Measurements from ENCODE around the gene HNRNPH1.

Gene HNRNPH1

GRCh38 chr5:179601871-179602625, 21.4 kb downstream of the HNRNPH1 start:
- no peak overlapping the region for H2AFZ ChIP-seq (ENCODE audit: low read length, unreplicated experiment)
- peaks cover 10% of the 10 kb centered on the region; the same call in 1 of the 2 replicates for H3K36me3 ChIP-seq (ENCODE audit: insufficient read depth, low read length)
- H3K27ac ChIP-seq (ENCODE audit: low read depth, low read length), result no peak overlapping the region
- H3K4me1 ChIP-seq (ENCODE audit: control insufficient read depth, insufficient read depth, low read length, unreplicated experiment), result no peaks in the 10 kb centered on the region
- no peaks in the 10 kb centered on the region for H3K79me2 ChIP-seq (ENCODE audit: control insufficient read depth, insufficient read depth, low read length, unreplicated experiment)
- H3K27me3 ChIP-seq (ENCODE audit: insufficient read depth, low read length), result no peaks in the 10 kb centered on the region
- H3K4me3 ChIP-seq (ENCODE audit: low read depth, low read length), result no peak overlapping the region

DNA sequence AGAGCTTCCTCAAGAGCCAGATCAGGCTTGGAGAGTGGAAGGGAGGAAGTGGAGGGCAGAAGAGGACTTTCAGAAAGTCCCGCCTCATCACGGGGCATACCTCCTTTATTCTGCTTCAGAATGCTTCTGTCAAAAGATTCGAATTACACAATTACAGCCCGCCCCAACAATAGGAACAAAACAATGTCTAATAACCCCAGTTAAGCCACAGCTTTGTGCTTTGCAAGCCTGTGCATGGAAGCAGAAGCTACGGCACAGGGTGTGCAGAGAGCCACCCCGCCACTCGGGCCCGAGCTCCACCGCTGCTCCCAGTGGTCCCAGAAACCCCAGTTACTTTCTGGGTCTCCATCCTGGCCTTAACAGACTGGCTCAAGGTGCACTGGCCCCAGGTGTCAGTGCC, 23.5 kb downstream of the HNRNPH1 start:
- Histone ChIP-seq H3K4me1 (ENCODE audit: control insufficient read depth, insufficient read depth, low read length, unreplicated experiment) (no peaks in the 10 kb centered on the region), H3K79me2 (ENCODE audit: control insufficient read depth, insufficient read depth, low read length, unreplicated experiment) (no peaks in the 10 kb centered on the region)

GRCh38 chr5:179599566-179599965, 23.9 kb downstream of the HNRNPH1 start:
- Histone ChIP-seq H3K79me2 (ENCODE audit: control insufficient read depth, insufficient read depth, low read length, unreplicated experiment) (no peaks in the 10 kb centered on the region), H3K27ac (ENCODE audit: low read depth, low read length) (no peak overlapping the region), H3K4me1 (ENCODE audit: control insufficient read depth, insufficient read depth, low read length, unreplicated experiment) (no peaks in the 10 kb centered on the region), H3K36me3 (ENCODE audit: insufficient read depth, low read length) (peaks cover 13% of the 10 kb centered on the region), H3K4me3 (ENCODE audit: low read depth, low read length) (no peak overlapping the region), H3K27me3 (ENCODE audit: insufficient read depth, low read length) (no peaks in the 10 kb centered on the region), H2AFZ (ENCODE audit: low read length, unreplicated experiment) (no peak overlapping the region)

More for the DNA sequence above, 23.5 kb downstream of the HNRNPH1 start:
- H3K27me3 ChIP-seq (ENCODE audit: insufficient read depth, low read length), result no peaks in the 10 kb centered on the region
- H2AFZ ChIP-seq (ENCODE audit: low read length, unreplicated experiment), result no peak overlapping the region
- no peak overlapping the region for H3K4me3 ChIP-seq (ENCODE audit: low read depth, low read length)
- no peak overlapping the region for H3K27ac ChIP-seq (ENCODE audit: low read depth, low read length)
- H3K36me3 ChIP-seq (ENCODE audit: insufficient read depth, low read length), result peaks cover 10% of the 10 kb centered on the region

GRCh38 chr5:179599100-179599499, 24.4 kb downstream of the HNRNPH1 start:
- H3K4me1 ChIP-seq (ENCODE audit: control insufficient read depth, insufficient read depth, low read length, unreplicated experiment), result no peaks in the 10 kb centered on the region
- H3K27ac ChIP-seq (ENCODE audit: low read depth, low read length), result no peak overlapping the region
- no peak overlapping the region for H3K4me3 ChIP-seq (ENCODE audit: low read depth, low read length)
- H3K27me3 ChIP-seq (ENCODE audit: insufficient read depth, low read length), result no peaks in the 10 kb centered on the region
- peaks cover 13% of the 10 kb centered on the region for H3K36me3 ChIP-seq (ENCODE audit: insufficient read depth, low read length)
- H3K79me2 ChIP-seq (ENCODE audit: control insufficient read depth, insufficient read depth, low read length, unreplicated experiment), result no peaks in the 10 kb centered on the region
- no peak overlapping the region for H2AFZ ChIP-seq (ENCODE audit: low read length, unreplicated experiment)

- H3K27ac ChIP-seq (ENCODE audit: low read depth, low read length), result no peak overlapping the region
- no peak overlapping the region for H3K4me3 ChIP-seq (ENCODE audit: low read depth, low read length)
- no peak overlapping the region for H2AFZ ChIP-seq (ENCODE audit: low read length, unreplicated experiment)
- H3K79me2 ChIP-seq (ENCODE audit: control insufficient read depth, insufficient read depth, low read length, unreplicated experiment), result no peaks in the 10 kb centered on the region
- H3K4me1 ChIP-seq (ENCODE audit: control insufficient read depth, insufficient read depth, low read length, unreplicated experiment), result no peaks in the 10 kb centered on the region
- H3K36me3 ChIP-seq (ENCODE audit: insufficient read depth, low read length), result peaks cover 15% of the 10 kb centered on the region
- no peaks in the 10 kb centered on the region for H3K27me3 ChIP-seq (ENCODE audit: insufficient read depth, low read length)
These were observed 27.1 kb downstream of the HNRNPH1 start for GRCh38 chr5:179596421-179596820.

DNA sequence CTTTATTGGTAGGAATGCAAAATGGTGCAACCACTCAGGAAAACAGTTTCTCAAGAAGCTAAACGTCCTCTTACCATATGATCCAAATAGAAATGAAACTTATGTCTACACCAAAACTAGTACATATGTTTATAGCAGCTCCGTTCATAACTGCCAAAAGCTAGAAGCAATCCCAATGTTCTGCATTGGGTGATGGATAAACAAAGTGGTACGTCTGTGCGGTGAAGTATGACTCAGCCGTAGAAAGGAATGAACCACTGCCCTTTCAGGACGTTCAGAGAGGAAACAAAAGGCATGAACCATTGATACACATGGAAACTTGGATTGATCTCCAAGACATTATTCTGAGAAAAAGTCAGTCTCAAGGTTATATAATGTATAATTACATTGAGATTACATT, 27.6 kb downstream of the HNRNPH1 start:
- Histone ChIP-seq H3K36me3 (ENCODE audit: insufficient read depth, low read length) (peaks cover 15% of the 10 kb centered on the region), H3K4me1 (ENCODE audit: control insufficient read depth, insufficient read depth, low read length, unreplicated experiment) (no peaks in the 10 kb centered on the region), H3K27ac (ENCODE audit: low read depth, low read length) (no peak overlapping the region), H3K27me3 (ENCODE audit: insufficient read depth, low read length) (no peaks in the 10 kb centered on the region), H3K79me2 (ENCODE audit: control insufficient read depth, insufficient read depth, low read length, unreplicated experiment) (no peaks in the 10 kb centered on the region), H3K4me3 (ENCODE audit: low read depth, low read length) (no peak overlapping the region), H2AFZ (ENCODE audit: low read length, unreplicated experiment) (no peak overlapping the region)

DNA sequence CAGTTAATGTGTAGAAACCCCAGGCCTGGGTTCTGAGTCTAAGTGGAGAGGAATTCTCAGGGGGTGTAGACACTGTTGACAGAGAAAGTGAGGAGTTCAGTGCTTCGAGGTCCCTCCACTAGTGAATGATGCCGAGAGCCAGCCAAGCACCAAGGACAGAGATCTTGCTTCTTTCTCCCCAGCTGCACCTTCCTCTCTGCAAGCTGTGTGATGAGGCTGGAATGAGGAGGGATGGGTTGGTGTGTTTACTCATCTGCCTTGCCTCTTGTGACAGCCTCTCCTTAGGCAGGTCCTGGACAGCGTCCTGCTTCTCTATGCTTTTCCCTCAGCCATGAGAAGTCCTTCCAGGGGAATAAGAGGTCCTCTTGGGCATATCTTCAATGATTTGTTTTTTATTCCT, 35.3 kb downstream of the HNRNPH1 start:
- H3K27ac ChIP-seq (ENCODE audit: low read depth, low read length), result no peak overlapping the region
- H2AFZ ChIP-seq (ENCODE audit: low read length, unreplicated experiment), result no peak overlapping the region
- H3K79me2 ChIP-seq (ENCODE audit: control insufficient read depth, insufficient read depth, low read length, unreplicated experiment), result no peaks in the 10 kb centered on the region
- no peak overlapping the region for H3K4me3 ChIP-seq (ENCODE audit: low read depth, low read length)
- no peaks in the 10 kb centered on the region for H3K27me3 ChIP-seq (ENCODE audit: insufficient read depth, low read length)
- peaks cover 20% of the 10 kb centered on the region for H3K36me3 ChIP-seq (ENCODE audit: insufficient read depth, low read length)
- peaks cover 4% of the 10 kb centered on the region for H3K4me1 ChIP-seq (ENCODE audit: control insufficient read depth, insufficient read depth, low read length, unreplicated experiment)

DNA sequence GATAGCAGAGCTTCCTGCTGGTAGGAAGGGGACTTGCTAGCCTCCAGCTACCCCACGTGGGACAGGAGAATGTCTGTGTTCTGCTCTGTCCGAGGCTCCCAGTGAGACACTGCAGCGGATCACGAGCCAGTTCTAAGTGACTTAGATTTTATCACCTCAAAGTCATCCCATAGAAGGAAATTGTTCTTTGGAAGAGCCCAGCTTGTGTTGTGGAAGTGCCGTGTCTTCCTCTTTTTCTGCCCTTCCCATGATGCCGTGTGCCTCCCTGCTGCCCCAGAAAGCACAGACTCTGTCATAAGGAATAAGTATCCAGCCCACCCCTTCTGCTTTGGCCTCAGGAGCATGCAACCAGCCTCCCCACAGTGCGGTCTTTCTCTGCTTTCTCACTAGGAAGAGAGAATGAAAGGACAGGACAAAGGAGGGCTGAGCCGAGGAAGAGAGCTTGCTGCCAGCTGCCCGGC, 37.5 kb downstream of the HNRNPH1 start:
- Histone ChIP-seq H3K27me3 (ENCODE audit: insufficient read depth, low read length) (no peaks in the 10 kb centered on the region), H3K27ac (ENCODE audit: low read depth, low read length) (no peak overlapping the region), H3K4me1 (ENCODE audit: control insufficient read depth, insufficient read depth, low read length, unreplicated experiment) (peaks cover 4% of the 10 kb centered on the region), H2AFZ (ENCODE audit: low read length, unreplicated experiment) (no peak overlapping the region), H3K36me3 (ENCODE audit: insufficient read depth, low read length) (peaks cover 14% of the 10 kb centered on the region), H3K79me2 (ENCODE audit: control insufficient read depth, insufficient read depth, low read length, unreplicated experiment) (no peaks in the 10 kb centered on the region), H3K4me3 (ENCODE audit: low read depth, low read length) (no peak overlapping the region)

GRCh38 chr5:179577286-179577960, 46.0 kb downstream of the HNRNPH1 start:
- no peaks in the 10 kb centered on the region for H3K27me3 ChIP-seq (ENCODE audit: insufficient read depth, low read length)

DNA sequence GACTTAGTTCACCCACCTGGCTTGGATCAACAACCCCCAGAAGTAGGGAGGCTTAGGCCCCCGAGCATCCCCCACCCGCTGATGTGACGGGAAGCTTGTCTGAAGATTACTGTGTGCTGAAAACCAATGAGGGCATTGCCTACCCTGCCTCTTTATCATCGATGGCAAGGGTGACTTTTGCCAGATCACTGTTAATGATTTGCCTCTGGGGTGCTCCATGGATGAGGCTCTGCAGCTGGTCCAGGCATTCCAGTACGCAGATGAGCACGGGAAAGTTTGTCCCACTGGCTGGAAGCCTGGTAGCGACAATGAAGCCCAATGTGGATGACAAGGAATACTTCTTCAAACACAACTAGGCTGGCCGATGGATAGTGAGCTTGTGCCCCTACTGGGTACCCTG, 51.1 kb downstream of the HNRNPH1 start:
- H2AFZ ChIP-seq (ENCODE audit: low read length, unreplicated experiment), result no peak overlapping the region
- H3K4me1 ChIP-seq (ENCODE audit: control insufficient read depth, insufficient read depth, low read length, unreplicated experiment), result no peaks in the 10 kb centered on the region
- H3K27ac ChIP-seq (ENCODE audit: low read depth, low read length), result no peak overlapping the region
- peaks cover 11% of the 10 kb centered on the region; the same call in 1 of the 2 replicates for H3K36me3 ChIP-seq (ENCODE audit: insufficient read depth, low read length)
- no peak overlapping the region for H3K4me3 ChIP-seq (ENCODE audit: low read depth, low read length)
- H3K79me2 ChIP-seq (ENCODE audit: control insufficient read depth, insufficient read depth, low read length, unreplicated experiment), result no peaks in the 10 kb centered on the region
- no peaks in the 10 kb centered on the region for H3K27me3 ChIP-seq (ENCODE audit: insufficient read depth, low read length)

More at GRCh38 chr5:179577286-179577960, 46.0 kb downstream of the HNRNPH1 start:
- Histone ChIP-seq H2AFZ (ENCODE audit: low read length, unreplicated experiment) (no peak overlapping the region), H3K4me3 (ENCODE audit: low read depth, low read length) (no peak overlapping the region), H3K36me3 (ENCODE audit: insufficient read depth, low read length) (no peaks in the 10 kb centered on the region), H3K4me1 (ENCODE audit: control insufficient read depth, insufficient read depth, low read length, unreplicated experiment) (no peaks in the 10 kb centered on the region), H3K79me2 (ENCODE audit: control insufficient read depth, insufficient read depth, low read length, unreplicated experiment) (no peaks in the 10 kb centered on the region), H3K27ac (ENCODE audit: low read depth, low read length) (no peak overlapping the region)

DNA sequence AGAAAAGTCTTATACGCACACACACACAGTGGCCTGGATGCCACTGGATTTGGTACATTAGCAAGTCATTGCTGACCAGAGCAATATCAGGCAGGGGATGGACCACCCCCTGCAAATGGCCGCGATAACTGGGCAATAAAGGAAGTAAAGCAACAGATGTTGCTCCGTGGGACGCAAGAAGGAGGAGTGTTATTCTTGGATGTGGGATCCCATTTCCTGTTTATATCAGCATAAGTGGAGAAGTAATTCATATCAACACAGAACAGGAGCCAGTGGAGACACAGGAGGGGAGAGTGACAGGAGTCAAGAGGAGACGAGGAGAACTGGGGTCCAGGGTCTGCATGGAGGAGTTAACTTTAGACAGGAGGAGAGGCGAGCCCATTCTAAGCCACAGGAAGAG, 54.8 kb downstream of the HNRNPH1 start:
- H3K27ac ChIP-seq (ENCODE audit: low read depth, low read length), result no peak overlapping the region
- no peak overlapping the region for H3K4me3 ChIP-seq (ENCODE audit: low read depth, low read length)
- H2AFZ ChIP-seq (ENCODE audit: low read length, unreplicated experiment), result no peak overlapping the region
- H3K4me1 ChIP-seq (ENCODE audit: control insufficient read depth, insufficient read depth, low read length, unreplicated experiment), result no peaks in the 10 kb centered on the region
- H3K79me2 ChIP-seq (ENCODE audit: control insufficient read depth, insufficient read depth, low read length, unreplicated experiment), result no peaks in the 10 kb centered on the region
- H3K36me3 ChIP-seq (ENCODE audit: insufficient read depth, low read length), result peaks cover 19% of the 10 kb centered on the region; the same call in 1 of the 2 replicates
- no peaks in the 10 kb centered on the region for H3K27me3 ChIP-seq (ENCODE audit: insufficient read depth, low read length)

All from ACC112 (cell line).